HG03439 (cell line): ENCODE results near the gene TTN.

Experiments used
- ATAC-seq: cut with Tn5 transposase; IDR thresholded peaks from one replicate; pipeline ENCODE4 v1.9.1; 2021; ENCODE audit warnings: mild to moderate bottlenecking, moderate library complexity; ENCODE audit not compliant: unreplicated experiment

Gene TTN

DNA sequence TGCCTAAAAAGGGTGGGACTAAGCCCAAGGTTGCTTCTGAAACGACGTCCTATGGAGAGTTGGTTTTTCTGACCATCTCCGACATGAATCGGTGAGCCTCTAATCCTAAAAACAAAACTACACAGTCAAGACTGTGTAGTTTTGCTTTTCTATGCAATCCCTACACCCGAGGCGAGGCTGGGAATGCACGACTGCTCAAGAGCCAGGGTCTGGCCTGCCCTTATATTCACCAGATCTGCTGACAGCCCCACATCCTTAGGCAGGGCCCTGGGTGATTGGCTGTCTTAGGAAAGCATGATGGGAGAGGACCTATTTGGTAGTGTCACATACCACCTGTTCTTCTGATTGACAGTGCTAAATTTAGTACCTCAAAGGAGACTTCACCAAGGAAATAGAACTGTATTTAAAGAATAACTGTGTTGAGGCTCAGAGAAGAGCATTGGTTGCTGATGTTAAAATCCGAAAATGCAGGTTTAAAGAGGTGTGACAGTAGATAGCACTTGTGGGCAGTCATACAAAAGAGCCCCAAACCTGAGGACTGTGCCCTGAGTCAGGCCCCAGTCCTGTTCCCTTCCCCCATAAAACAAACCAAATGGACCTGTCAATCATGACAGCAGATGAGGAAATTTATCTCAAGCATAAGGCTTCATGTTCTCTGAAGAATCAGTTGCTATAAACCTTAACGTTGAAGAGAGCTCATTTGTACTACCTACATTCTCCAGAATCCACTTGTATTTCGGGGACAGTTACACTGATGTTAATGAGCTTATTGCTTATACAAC, at the start of gene TTN:
TSS of gene TTN (minus strand) at position 197 of the 782 bp plus-strand sequence. CDS start 2,781 bp downstream, outside the sequence.
- ATAC-seq, result no peak

GRCh38 chr2:178855151-178855550, 47.9 kb upstream of the TTN start:
- no peak for ATAC-seq

- ATAC-seq, result no peak
Observed at GRCh38 chr2:178848335-178848734, 41.1 kb upstream of the TTN start.

GRCh38 chr2:178846458-178846802, 39.2 kb upstream of the TTN start:
- ATAC-seq, result no peak

DNA sequence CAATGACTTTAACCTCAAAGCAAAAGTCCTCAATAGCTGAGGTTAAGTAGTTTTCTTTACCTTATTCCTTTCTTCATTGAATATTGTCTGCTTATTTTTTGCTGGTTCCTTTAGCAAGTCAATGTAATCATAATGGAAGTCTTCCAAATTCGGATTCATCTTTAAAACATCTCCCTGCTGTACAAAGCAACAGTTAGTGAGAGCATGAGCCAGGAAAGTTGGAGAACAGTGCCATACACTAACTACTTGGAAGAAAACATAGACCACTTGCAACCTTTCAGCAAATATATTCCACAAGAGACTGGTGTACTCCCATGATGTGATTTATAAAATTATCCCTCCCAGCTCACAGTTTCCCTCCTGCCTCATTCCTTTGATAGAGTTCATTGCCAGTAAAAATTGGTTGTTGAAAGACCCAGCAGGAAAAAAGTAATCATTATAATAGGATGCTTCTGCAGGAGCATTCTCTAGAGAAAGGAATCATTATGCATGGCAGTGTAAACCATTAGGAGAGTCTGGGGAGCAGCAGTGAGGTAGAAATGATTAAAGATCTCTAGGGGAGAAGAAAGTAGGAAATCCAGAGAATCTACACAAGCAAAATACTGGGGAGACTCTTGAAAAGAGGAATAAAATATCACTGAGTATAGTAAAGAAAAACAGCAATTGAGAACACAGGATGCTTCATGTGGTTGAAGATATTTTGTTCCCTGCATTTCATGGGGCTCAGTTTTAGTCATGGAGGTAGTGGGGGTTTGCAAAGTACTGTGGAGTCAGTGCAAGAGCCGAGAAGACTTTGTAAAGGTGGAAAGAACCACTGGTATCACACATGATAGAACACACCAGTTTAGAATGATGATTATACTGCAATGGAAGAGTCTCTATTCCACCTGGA, 38.6 kb upstream of the TTN start:
- no peak for ATAC-seq

GRCh38 chr2:178844701-178845100, 37.5 kb upstream of the TTN start:
- no peak for ATAC-seq

- ATAC-seq, result no peak
Observed at GRCh38 chr2:178844269-178844668, 37.0 kb upstream of the TTN start.

- no peak for ATAC-seq
Observed at GRCh38 chr2:178843697-178844096, 36.5 kb upstream of the TTN start.

- no peak for ATAC-seq
Observed at GRCh38 chr2:178836807-178837206, 29.6 kb upstream of the TTN start.

DNA sequence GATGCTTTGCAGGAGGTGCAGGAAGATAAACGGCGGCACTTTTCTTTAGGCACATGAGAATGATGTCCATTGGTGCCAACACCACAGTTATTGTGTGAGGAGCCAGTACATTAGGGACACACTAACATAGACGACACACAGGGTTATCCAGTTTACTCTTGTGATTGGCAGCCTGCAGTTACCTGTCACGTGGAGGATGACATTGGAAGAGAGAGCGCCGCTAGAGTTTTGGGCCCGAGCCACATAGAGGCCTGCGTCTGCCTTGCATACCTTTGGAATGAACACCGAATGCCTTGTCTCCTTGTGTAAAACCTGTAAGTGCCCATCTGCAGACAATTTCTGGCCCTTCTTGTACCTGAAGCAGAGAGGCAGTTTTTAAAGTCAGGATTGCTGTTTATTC, 26.9 kb upstream of the TTN start:
- ATAC-seq, result no peak

- ATAC-seq, result no peak
Observed at GRCh38 chr2:178833382-178833781, 26.2 kb upstream of the TTN start.

GRCh38 chr2:178830451-178830850, 23.2 kb upstream of the TTN start:
- no peak for ATAC-seq

GRCh38 chr2:178829981-178830380, 22.8 kb upstream of the TTN start:
- no peak for ATAC-seq

DNA sequence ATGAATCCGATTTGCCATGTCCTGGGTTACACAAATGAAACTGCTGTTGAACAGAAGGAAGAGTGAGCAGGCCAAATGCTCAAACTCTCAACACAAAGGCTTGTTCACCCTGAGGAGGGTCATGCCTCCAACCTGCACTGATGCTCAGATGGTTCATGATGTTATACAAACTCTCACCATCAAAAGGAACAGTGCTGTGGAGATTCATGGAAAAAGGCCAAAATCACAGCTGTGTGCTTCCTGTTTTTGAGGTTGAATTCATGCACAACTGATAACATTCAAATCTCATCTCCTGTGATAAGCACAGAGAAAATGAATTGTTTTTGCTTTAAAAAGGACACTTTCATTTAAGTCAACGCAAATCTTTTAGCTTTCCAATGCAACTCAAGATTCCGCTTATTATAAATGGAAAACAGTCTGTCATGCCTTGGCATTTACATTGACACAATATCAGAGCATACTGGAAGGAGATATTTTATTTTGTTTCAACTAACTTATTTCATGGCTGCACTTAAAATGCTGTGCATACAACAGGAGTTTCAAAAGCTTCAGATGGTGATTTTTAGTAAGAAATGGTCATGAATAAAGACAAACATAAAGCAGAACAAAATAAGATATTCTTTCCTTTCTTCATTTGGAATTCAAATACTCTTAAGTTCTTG, 22.2 kb upstream of the TTN start:
- no peak for ATAC-seq

DNA sequence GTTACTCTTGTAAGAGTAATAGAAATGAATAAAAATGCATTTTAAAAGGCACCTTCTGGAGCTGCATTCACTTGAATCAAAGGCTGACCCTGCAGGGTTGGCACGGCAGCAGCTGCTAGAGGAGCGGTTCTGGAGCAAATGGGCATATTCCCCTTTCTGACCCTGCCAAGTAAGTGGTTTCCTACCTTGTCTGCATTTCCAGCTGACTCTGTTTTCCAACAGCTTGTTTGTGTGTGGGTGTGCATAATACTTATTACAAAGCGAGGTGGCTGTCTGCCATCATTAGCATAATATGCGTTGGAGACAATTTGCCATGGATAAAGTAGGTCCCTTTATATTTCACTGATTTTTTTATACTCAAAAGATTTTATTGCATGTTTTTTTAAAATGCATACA, 21.3 kb upstream of the TTN start:
- ATAC-seq, result no peak

- ATAC-seq, result no peak
Observed at GRCh38 chr2:178827739-178828485, 20.7 kb upstream of the TTN start.

- no peak for ATAC-seq
Observed at GRCh38 chr2:178827111-178827510, 19.9 kb upstream of the TTN start.

GRCh38 chr2:178825183-178825582, 18.0 kb upstream of the TTN start:
- ATAC-seq, result no peak

GRCh38 chr2:178824181-178824580, 17.0 kb upstream of the TTN start:
- ATAC-seq, result no peak

DNA sequence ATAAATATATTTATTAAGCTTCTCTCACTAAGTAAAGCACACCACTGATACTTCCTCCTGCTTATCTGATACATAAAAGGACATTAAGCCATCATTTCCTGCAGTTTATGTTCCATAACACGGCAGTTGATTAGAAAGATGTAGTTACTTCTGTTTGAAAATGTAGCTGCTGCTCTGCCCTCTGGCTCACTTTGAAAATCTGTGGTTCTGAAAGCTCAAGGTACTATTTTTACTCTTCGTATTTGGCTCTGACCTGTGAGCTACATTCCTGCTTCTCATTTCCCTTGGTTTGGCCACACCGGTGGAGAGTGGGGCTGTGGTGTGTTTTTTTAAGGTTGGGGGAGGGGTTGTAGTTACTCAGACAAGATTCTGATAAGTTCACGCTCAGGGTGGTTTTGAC, 12.8 kb upstream of the TTN start:
- peak; percentile 76 for ATAC-seq
